NOMO-1 treated with DMSO at 0.1 percent for 48 hours (cell line): ENCODE measurements around the gene TRIM67.
"Not testable (repeated sequence)": the region's sequence is repeated elsewhere in the genome, so short reads cannot be mapped to it uniquely, and the experiment has no call there.

ENCODE experiments used
- DNase-seq: peaks from one replicate; lab custom pipeline; 2025; ENCODE audit not compliant: unreplicated experiment; lab: John Stamatoyannopoulos, UW

Gene TRIM67

GRCh38 chr1:231157311-231157710, 4.5 kb upstream of the TRIM67 start:
- DNase-seq = no peak

GRCh38 chr1:231158141-231158540, 3.7 kb upstream of the TRIM67 start:
- DNase-seq = not testable (repeated sequence)

- no peak for DNase-seq
These were observed 2.5 kb upstream of the TRIM67 start for GRCh38 chr1:231159202-231159962.

- DNase-seq = no peak
These were observed 1.7 kb upstream of the TRIM67 start for GRCh38 chr1:231159963-231160761.

- DNase-seq = no peak
These were observed 777 bp upstream of the TRIM67 start for GRCh38 chr1:231160895-231161666.

- no peak for DNase-seq
These were observed 575 bp downstream of the TRIM67 start for GRCh38 chr1:231162297-231162969.

- no peak for DNase-seq
These were observed 1.3 kb downstream of the TRIM67 start for GRCh38 chr1:231162970-231163829.

GRCh38 chr1:231163830-231164427, 2.1 kb downstream of the TRIM67 start:
- DNase-seq = no peak

GRCh38 chr1:231165371-231165770, 3.5 kb downstream of the TRIM67 start:
- no peak for DNase-seq

- DNase-seq = no peak
These were observed 4.5 kb downstream of the TRIM67 start for GRCh38 chr1:231166398-231166797.

GRCh38 chr1:231170875-231171274, 9.0 kb downstream of the TRIM67 start:
- no peak for DNase-seq

- no peak for DNase-seq
These were observed 9.9 kb downstream of the TRIM67 start for GRCh38 chr1:231171623-231172197.

GRCh38 chr1:231172411-231172810, 10.6 kb downstream of the TRIM67 start:
- no peak for DNase-seq

- no peak for DNase-seq
These were observed 14.6 kb downstream of the TRIM67 start for GRCh38 chr1:231176421-231176820.

GRCh38 chr1:231177226-231177625, 15.4 kb downstream of the TRIM67 start:
- DNase-seq = no peak

GRCh38 chr1:231177936-231178335, 16.1 kb downstream of the TRIM67 start:
- DNase-seq = no peak

- DNase-seq = no peak
These were observed 17.1 kb downstream of the TRIM67 start for GRCh38 chr1:231178970-231179369.

- DNase-seq = no peak
These were observed 18.2 kb downstream of the TRIM67 start for GRCh38 chr1:231180034-231180433.

GRCh38 chr1:231181271-231181670, 19.4 kb downstream of the TRIM67 start:
- no peak for DNase-seq
